ENCODE results near the gene CMTM4.
"Not testable (repeated sequence)": the region's sequence is repeated elsewhere in the genome, so short reads cannot be mapped to it uniquely, and the experiment has no call there.

Gene CMTM4

DNA sequence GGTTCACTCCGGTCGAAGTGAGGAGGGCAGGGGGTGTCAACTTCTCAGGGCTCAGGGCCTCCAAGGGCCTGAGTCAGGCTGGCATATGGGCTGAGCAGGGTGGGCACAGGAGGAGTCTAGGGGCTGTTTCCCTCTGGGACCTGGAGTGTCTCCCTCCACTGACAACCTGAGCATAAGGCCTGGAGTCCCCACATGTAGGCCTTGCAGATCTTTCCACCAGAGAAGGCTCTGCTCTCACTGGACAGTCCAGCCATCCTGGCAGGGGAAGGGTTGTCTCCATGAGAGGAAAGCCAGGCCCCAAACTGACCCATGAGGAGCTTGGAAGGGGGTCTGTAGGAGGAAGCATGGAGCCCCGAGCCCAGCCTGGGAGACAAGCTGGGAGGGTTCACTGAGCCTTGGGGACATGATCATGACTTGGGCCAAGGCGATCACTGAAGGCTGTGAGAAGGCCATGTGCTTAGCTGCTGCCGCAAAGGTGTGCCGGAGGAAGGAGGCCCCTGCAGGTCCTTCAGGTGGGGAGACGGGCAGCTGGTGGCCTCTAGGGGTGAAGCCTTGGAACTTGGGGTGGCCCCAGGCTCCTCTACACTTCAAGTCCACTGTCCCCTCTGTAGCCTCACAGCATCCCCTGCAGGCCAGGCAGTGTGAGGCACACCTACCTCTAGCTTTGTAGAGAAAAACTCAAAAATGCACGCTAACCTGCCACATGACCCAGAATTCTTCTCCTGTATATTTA, 107.4 kb downstream of the CMTM4 start:
- no peak for DNase-seq

DNA sequence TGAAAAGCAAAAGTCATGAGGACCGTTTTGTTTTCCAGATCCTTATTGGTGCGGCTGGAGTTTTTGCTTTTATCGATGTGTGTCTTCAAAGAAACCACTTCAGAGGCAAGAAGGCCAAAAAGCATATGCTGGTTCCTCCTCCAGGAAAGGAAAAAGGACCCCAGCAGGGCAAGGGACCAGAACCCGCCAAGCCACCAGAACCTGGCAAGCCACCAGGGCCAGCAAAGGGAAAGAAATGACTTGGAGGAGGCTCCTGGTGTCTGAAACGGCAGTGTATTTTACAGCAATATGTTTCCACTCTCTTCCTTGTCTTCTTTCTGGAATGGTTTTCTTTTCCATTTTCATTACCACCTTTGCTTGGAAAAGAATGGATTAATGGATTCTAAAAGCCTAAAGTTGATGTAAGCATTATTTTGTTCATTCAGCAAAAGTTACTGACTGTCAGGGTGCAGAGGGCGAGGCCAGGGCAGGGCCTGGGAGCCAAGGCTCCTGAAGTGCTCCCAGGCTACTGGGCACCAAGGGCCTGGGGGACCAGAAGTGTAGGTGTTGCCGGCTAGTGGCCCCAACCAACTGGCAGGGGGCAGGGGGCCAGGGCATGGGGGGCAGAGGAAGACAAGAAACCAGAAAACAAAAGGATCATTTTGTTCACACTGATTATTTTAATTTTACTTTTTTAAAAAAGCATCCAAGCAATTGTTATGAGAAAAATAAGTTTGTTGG, 108.5 kb downstream of the CMTM4 start:
- no peak for DNase-seq

DNA sequence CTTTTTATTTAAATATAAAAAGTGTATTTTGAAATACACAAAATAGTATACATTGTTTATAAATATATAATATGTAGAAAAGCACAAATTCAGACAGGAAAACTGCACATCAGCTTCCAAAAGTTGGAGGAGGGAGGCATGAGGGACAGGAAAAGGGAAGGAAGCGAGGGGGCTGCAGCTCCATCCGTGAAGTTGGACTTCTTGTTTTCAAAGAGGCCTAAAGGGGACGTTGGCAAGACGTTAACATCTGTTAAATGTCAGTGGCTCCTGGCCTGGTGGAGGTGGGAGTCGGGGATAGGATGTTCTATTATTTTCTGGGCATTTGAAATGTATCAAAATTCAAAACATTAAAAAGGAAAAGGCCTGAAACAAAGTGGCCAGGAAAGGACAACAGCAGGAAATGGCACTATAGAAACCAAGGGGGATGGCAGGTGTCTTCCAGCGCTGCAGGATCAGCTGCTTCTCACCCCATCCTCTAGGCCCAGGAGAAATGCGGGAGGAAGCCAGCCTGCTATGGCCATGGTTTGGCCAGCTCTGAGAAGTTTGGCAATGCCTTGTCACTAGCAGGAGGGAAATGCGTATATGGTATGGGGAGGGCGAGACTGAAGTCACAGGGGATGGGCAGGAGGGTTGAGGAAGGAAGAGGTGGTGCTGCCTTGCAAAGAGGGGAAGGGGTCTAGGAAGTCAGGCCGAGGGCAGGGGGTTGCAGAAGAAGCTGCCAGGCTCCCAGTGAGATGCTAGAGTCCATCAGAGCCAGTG, 110.9 kb downstream of the CMTM4 start:
- no peak for DNase-seq

DNA sequence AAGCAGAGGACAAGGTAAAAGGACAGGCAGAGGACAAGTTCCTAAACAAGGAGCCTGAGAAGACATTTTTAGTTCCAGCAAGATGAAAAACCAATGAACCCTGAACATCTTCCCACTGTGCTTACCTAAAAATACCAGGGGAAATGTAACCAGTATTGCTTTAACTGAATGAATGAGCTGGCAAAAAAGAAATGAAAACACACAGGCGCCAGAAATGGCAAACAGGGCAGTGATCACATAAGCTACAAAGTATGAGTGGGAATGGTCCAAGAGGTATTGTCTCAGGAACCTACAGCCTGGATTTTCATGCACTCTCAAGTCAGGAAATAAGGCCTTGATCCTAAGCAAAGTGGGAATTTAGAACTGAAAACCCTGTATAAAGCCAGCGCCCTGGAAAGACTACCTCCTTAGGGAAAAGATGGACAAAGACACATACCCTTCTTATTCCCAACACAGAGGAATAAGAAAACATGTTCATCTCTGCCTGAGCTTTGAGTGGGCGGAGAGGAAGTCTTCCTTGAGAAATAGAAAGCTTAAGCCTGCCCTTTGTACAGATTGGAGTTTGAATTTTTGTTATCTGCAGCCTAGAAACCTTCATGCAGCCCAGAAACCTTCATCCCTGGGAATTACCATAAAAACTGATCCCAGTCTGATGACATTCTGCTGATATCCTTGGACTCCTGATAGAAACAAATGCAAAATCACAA, 115.1 kb downstream of the CMTM4 start:
- no peak for DNase-seq

DNA sequence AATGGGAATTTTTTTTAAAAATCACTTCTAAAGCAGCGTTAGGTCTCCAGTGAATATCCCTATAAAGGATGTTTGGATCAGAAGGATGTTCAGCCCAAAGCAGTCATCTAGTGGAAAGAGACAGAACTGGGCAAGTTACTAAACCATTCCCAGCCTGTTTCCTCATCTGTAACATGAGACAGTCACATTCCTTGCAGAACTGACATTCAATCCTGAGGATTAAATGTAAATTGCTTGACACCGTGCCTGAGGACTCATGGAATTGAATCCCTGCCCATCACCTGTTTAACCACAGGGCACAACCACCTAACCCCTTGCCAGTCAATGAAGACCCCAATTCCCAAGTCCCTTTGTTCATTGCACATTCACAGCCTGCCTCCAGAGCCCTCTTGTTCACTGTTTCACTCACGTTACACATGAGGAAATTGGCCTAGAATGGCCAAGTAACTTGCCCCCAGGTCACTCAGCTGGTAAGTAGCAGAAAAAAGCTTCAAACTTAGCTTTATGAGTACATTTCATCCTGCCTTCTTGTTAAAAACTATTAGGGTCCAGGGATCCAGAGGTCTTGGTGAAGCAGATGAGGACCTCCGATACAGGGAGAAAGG, 115.8 kb downstream of the CMTM4 start:
- DNase-seq: no peak

DNA sequence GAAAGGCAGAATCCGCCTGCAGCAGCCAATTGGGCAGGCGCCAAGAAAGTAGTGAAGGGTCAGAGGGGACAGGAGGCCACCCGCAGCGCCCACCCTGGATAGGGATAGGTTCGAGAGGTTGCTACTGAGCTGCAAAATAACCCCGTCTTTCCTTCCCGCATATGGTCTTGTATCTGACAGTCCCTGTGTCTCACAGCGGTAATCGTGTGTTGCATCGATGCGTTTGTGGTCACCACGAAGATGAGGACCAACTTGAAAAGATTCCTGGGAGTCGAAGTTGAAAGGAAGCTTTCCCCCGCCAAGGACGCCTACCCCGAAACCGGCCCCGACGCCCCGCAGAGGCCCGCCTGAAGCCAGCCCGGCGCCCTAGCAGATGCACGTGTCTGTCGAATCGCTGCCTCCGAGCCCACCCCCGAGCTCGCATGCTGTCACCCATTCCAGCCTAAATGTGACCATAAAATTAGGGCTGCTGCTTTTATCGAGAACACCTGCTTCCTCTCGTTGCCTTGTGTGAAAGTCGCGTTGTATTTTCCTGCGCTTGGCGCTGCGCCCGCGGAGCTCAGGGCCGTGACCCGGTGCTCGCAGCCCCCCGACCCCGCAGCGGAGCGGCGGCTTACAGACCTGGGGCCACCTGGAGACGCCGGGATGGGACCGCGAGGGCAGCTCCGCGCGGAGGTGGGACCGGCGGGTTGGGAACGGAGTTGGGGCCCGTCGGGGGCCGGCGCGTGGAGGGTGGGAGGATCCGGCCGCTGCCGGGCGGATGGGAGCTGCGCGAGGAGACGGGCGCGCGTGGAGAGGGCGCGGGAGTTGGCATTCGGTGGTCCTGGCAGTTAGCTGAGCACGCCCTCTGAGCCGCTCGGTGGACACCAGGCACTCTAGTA, 117.7 kb downstream of the CMTM4 start, which contains the start of gene CMTM2:
Gene CMTM2 (plus strand): TSS at position 813 of the 881 bp plus-strand sequence. CDS start 145 bp downstream, outside the sequence.
- no peak for DNase-seq

DNA sequence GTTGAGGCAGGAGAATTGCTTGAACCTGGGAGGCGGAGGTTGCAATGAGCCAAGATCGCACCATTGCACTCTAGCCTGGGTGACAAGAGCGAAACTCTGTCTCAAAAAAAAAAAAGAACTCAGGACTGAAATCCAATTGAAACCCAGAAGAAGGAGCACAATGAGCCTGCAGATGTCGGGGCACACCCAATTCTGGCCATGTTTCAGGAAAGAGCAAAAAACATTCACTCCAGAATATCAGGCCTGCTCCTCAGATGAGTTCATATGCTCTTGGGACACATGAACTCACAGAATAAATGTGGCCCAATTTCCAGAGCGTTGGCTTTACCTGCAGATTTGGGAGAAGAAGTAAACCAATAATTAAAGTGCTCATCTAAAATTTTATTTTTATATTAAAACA, 120.2 kb downstream of the CMTM4 start:
- no peak for DNase-seq

DNA sequence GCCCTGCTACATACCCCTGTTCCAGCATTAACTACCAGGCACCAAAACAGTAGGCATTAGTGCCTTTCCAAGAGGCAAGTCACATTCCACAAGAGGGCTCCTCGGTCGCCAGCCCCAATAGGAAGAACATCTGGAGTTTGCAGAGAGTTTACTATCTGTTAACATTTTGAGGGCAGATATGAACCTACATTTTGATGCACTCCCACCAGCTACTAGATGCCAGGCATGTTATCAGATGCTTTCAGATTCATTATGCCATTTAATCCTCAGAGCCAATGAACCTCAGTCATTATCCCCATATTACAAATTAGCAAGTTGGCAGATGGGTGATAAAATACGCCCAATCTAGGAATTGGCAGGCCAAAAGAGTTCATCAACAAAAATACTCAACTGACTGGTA, 121.5 kb downstream of the CMTM4 start:
- no peak for DNase-seq

DNA sequence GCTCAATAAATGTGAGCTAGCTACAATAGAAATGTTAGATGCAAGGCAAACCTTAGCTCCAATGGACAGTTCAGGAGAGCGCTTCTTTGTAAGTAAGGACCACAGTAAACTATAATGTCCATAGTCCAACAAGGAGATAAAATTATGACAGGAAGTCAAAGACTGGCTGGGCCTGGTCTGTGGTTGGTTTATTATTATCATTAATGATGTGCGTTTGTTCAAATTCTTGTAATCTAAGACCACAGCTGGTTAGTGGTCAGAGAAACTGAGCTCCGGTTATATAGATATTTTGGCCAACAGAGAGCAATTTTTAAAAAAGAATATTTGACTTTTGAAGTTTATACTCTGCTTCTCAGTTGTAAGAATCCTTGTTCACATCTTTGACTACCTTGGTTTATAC, 122.0 kb downstream of the CMTM4 start:
- DNase-seq: no peak

DNA sequence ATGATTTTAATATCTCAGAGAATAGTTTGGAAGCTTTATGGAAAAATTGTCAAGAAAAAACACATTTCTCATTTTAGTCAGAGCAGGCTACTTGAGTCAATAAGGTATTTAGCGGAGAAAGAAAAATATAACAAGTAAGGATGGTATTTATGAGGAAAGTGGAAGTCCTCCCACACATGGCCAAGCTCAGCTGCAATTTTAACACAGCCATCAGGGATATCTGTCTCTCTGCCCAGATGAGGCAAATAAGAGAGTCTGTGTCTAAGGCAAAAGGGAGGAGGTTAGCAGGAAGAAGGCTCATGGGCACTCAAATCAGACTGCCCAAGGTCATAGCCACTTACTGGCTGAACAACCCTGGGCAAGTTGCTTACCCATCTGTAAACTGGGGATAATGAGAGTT, 122.5 kb downstream of the CMTM4 start:
- no peak for DNase-seq

DNA sequence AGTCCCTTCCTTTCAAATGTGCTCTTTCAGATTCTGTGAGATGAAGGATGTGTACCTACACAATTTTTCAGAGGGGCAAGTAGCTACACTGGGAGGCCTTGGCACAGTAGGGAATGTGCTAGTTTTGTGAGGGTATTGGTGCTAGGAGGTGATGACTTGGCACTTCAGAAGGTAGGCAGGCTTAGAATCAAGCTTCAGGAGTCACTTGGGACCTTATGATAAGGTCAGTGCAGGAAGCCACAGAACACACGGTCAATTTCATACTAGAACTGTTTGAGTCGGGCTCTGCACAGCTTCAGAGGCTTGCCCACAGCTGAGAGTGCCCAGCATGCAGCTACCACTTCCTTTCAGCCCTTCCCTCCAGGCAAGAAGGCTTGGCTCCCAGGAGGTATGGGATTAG, 124.2 kb downstream of the CMTM4 start:
- no peak for DNase-seq

DNA sequence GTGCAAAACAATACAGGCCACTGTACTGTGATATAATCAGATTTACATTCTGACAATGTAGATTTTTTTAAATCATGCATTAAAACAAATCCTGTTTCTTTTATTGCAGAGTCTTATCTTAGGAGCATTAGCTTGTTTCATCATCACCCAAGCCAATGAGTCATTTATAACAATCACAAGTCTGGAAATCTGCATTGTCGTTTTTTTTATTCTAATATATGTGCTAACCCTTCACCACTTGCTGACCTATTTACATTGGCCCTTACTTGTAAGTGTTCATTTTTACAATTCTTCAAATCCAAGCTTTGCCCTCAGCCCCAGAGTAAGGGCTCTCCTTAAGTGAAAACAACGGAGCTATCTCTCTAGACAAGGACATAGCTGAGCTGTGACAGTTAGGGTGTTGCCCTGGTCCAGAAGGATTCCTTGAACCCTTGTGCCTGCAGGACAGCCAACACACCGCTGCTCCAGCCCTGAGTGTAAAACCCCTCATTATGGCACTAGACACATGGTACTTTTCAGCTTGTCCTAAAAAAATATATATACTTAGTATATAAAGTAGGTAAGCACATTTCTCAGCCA, 126.6 kb downstream of the CMTM4 start:
- no peak for DNase-seq

DNA sequence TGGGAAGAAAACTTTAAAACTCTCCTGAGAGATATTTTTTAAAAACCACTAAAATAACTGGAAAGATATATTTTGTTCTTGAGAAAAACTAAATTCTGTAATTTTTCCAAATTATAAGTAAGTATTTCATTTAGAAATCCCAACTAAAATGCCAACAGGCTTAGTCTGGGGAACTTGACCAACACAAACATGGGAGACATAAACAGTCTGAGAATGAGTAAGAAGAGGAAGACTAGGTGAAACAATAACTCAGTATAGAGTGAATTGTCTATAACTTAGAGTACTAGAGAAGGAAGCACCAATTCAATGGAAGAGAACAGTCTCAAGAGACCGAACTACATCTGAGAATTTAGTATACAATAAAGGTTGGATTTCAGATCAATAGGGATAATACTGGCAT, 127.4 kb downstream of the CMTM4 start:
- no peak for DNase-seq

DNA sequence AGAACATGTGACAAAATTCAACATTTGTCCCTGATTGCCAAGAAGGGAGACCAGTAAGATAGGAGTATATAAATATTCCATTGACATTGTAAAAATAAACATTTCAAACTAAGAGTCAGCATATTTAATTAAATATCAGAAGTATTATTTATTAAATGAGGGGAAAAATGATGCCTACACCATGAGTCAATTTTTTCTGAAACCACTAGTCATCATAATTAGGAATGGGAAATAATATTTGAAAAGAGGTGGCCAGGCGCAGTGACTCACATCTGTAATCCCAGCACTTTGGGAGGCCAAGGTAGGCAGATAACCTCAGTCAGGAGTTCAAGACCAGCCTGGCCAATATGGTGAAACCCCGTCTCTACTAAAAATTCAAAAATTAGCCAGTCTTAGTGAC, 128.2 kb downstream of the CMTM4 start:
- DNase-seq: no peak

DNA sequence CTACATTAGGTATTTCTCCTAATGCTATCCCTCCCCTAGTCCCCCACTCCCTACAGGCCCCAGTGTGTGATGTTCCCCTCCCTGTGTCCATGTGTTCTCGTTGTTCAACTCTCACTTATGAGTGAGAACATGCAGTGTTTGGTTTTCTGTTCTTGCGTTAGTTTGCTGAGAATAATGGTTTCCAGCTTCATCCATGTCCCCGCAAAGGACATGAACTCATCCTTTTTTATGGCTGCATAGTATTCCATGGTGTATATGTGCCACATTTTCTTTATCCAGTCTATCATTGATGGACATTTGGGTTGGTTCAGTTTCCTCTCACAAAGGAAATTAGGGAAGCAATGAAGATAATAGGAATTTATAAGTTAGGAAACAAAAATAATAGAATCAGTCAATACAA, 129.3 kb downstream of the CMTM4 start:
- not testable (repeated sequence) for DNase-seq

DNA sequence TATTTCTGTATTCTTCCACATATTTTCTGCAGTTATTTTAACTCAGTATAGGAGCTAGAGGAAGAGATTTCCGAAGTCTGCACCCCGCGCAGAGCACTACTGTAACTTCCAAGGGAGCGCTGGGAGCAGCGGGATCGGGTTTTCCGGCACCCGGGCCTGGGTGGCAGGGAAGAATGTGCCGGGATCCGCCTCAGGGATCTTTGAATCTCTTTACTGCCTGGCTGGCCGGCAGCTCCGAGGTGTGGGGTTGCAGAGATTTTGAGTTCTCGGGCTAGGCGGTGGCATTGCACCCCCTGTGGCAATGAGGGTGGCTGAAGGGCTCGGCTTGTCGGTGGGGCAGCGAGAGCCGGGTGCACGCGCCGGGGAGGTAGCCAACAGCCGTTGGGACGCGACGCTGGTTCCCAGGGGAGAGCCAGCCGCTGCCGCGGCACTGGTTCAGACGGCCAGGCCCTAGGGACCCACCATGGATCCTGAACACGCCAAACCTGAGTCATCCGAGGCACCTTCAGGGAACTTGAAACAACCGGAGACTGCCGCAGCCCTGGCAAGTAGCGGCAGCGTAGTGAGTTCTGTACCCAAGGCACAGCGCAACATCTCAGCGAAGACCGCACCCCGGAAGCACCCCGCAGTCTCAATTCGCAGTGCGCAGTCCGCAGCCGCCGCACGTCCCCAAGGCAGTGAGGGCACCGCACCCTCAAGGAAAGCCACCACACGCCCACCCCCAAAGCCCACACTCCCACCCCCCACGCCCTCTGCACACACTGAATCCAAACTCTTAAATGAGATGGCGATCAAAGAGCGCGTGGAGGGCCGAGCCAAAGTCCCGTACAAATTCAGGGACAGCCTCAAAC, 130.3 kb downstream of the CMTM4 start, which contains the start of gene CMTM1:
Gene CMTM1 (plus strand): TSS at position 389 of the 851 bp plus-strand sequence. CDS start 75 bp downstream, at position 464.
- DNase-seq: no peak

Measured in NCI-H2029 (cell line).